ENCODE measurements around the gene MRPL20. TPM values are rescaled to one million over a fixed set of nuclear protein-coding genes. Genes with fewer than 3 reads are reported as not detected.
"Not testable (repeated sequence)": the region's sequence is repeated elsewhere in the genome, so short reads cannot be mapped to it uniquely, and the experiment has no call there.

MRPL20 gene
- total RNA-seq, 1 experiment from 2014 or later: 110 TPM

GRCh38 chr1:1371746-1372711, 35.1 kb downstream of the MRPL20 start:
- DNase-seq: peak in 1 of 2 experiments; percentile 78
- H3K36me3 Mint-ChIP-seq (ENCODE audit: insufficient read depth, unreplicated experiment): peaks cover 16% of the 10 kb centered on the region
- Histone ChIP-seq H3K4me1 (peaks cover 6% of the 10 kb centered on the region), H3K36me3 (ENCODE audit: control insufficient read depth, insufficient read depth, low read length) (no peaks in the 10 kb centered on the region), H3K9me3 (no peaks in the 10 kb centered on the region), H3K27me3 (replicated peaks; ENCODE audit: control insufficient read depth, insufficient read depth, low read length) (no peaks in the 10 kb centered on the region), H3K4me3 (ENCODE audit: low read depth, low read length) (no peak overlapping the region)
- ChIA-PET CTCF (no interaction called here), POLR2A (no interaction called here)
- BruUV-seq (replicated peaks): no TSS peak
- intact Hi-C loops (cut with micrococcal nuclease; ENCODE audit: unreplicated experiment): no loop called here
- no peak overlapping the region for H3K27ac Mint-ChIP-seq (ENCODE audit: unreplicated experiment)
- peak; percentile 81 to 86 for TF ChIP-seq CTCF (IDR thresholded peaks at IDR 0.05; ENCODE audit: insufficient read depth in 1 of 2, low read depth in 1 of 2, low read length in 1 of 2, severe bottlenecking in 1 of 2, unreplicated experiment in 1 of 2)
- no peaks in the 10 kb centered on the region for H3K27me3 Mint-ChIP-seq (ENCODE audit: insufficient read depth, unreplicated experiment)
- no peaks in the 10 kb centered on the region for H3K9me3 Mint-ChIP-seq (ENCODE audit: unreplicated experiment)
- no peaks in the 10 kb centered on the region for H3K4me1 Mint-ChIP-seq (ENCODE audit: low read depth, unreplicated experiment)
- H3K4me3 Mint-ChIP-seq (ENCODE audit: unreplicated experiment): no peak overlapping the region

- peaks cover 6% of the 10 kb centered on the region for H3K4me1 ChIP-seq
- Mint-ChIP-seq H3K27ac (ENCODE audit: unreplicated experiment) (no peak overlapping the region), H3K36me3 (ENCODE audit: insufficient read depth, unreplicated experiment) (peaks cover 16% of the 10 kb centered on the region), H3K27me3 (ENCODE audit: insufficient read depth, unreplicated experiment) (no peaks in the 10 kb centered on the region), H3K4me3 (ENCODE audit: unreplicated experiment) (no peak overlapping the region), H3K4me1 (ENCODE audit: low read depth, unreplicated experiment) (no peaks in the 10 kb centered on the region), H3K9me3 (ENCODE audit: unreplicated experiment) (no peaks in the 10 kb centered on the region)
- no peaks in the 10 kb centered on the region for H3K9me3 ChIP-seq
- POLR2A ChIA-PET: no interaction called here
- no peak for DNase-seq
- BruUV-seq (replicated peaks): no TSS peak
- no peak for TF ChIP-seq CTCF (IDR thresholded peaks at IDR 0.05; ENCODE audit: insufficient read depth in 1 of 2, low read depth in 1 of 2, low read length in 1 of 2, severe bottlenecking in 1 of 2, unreplicated experiment in 1 of 2)
- no peaks in the 10 kb centered on the region for H3K27me3 ChIP-seq (replicated peaks; ENCODE audit: control insufficient read depth, insufficient read depth, low read length)
- H3K36me3 ChIP-seq (ENCODE audit: control insufficient read depth, insufficient read depth, low read length): no peaks in the 10 kb centered on the region
- no peak overlapping the region for H3K4me3 ChIP-seq (ENCODE audit: low read depth, low read length)
- CTCF ChIA-PET: no interaction called here
- intact Hi-C loops (cut with micrococcal nuclease; ENCODE audit: unreplicated experiment): no loop called here
Observed at GRCh38 chr1:1371364-1371745, 35.7 kb downstream of the MRPL20 start.

- no peaks in the 10 kb centered on the region for H3K9me3 Mint-ChIP-seq (ENCODE audit: unreplicated experiment)
- CTCF ChIA-PET: interaction anchor here (0.7 kb wide), 1 partner anchor 429 kb away, joined by 3 read pairs; no protein-coding TSS in a partner anchor
- H3K27ac Mint-ChIP-seq (ENCODE audit: unreplicated experiment): no peak overlapping the region
- Histone ChIP-seq H3K4me3 (ENCODE audit: low read depth, low read length) (no peak overlapping the region), H3K36me3 (ENCODE audit: control insufficient read depth, insufficient read depth, low read length) (no peaks in the 10 kb centered on the region), H3K4me1 (peaks cover 6% of the 10 kb centered on the region), H3K9me3 (no peaks in the 10 kb centered on the region), H3K27me3 (replicated peaks; ENCODE audit: control insufficient read depth, insufficient read depth, low read length) (no peaks in the 10 kb centered on the region)
- H3K4me1 Mint-ChIP-seq (ENCODE audit: low read depth, unreplicated experiment): no peaks in the 10 kb centered on the region
- POLR2A ChIA-PET: no interaction called here
- DNase-seq: no peak
- peaks cover 16% of the 10 kb centered on the region for H3K36me3 Mint-ChIP-seq (ENCODE audit: insufficient read depth, unreplicated experiment)
- no TSS peak for BruUV-seq (replicated peaks)
- no peaks in the 10 kb centered on the region for H3K27me3 Mint-ChIP-seq (ENCODE audit: insufficient read depth, unreplicated experiment)
- intact Hi-C loops (cut with micrococcal nuclease; ENCODE audit: unreplicated experiment): no loop called here
- TF ChIP-seq CTCF (IDR thresholded peaks at IDR 0.05; ENCODE audit: insufficient read depth in 1 of 2, low read depth in 1 of 2, low read length in 1 of 2, severe bottlenecking in 1 of 2, unreplicated experiment in 1 of 2): no peak
- no peak overlapping the region for H3K4me3 Mint-ChIP-seq (ENCODE audit: unreplicated experiment)
Observed at GRCh38 chr1:1370771-1371300, 36.3 kb downstream of the MRPL20 start.

- H3K4me1 ChIP-seq; H3K27me3 Mint-ChIP-seq (ENCODE audit: insufficient read depth, unreplicated experiment); H3K27me3 ChIP-seq (replicated peaks; ENCODE audit: control insufficient read depth, insufficient read depth, low read length); DNase-seq; H3K27ac Mint-ChIP-seq (ENCODE audit: unreplicated experiment); H3K9me3 ChIP-seq; intact Hi-C loops (cut with micrococcal nuclease; ENCODE audit: unreplicated experiment); H3K4me3 ChIP-seq (ENCODE audit: low read depth, low read length); BruUV-seq (replicated peaks); H3K4me1 Mint-ChIP-seq (ENCODE audit: low read depth, unreplicated experiment); POLR2A ChIA-PET; H3K36me3 ChIP-seq (ENCODE audit: control insufficient read depth, insufficient read depth, low read length); H3K9me3 Mint-ChIP-seq (ENCODE audit: unreplicated experiment); H3K4me3 Mint-ChIP-seq (ENCODE audit: unreplicated experiment): not testable (repeated sequence)
- peaks cover 11% of the 10 kb centered on the region for H3K36me3 Mint-ChIP-seq (ENCODE audit: insufficient read depth, unreplicated experiment)
- CTCF ChIA-PET: interaction anchor here (0.7 kb wide), 1 partner anchor 428 kb away, joined by 3 read pairs; no protein-coding TSS in a partner anchor
Observed at GRCh38 chr1:1370094-1370493, 37.0 kb downstream of the MRPL20 start.
